A673 (cell line): ENCODE results near the gene CEP44. TPM values are rescaled to one million over a fixed set of nuclear protein-coding genes. Genes with fewer than 3 reads are reported as not detected.
"Not testable (repeated sequence)": the region's sequence is repeated elsewhere in the genome, so short reads cannot be mapped to it uniquely, and the experiment has no call there.

Experiments used
- BruUV-seq: library from RNA; stranded (reverse); fragments of 400-500 nt; replicated peaks from 2 replicates; lab custom pipeline; 2021; lab: Mats Ljungman, UMichigan
- CTCF ChIA-PET: fragments of 300-600 bp; sonication (Branson Sonifier 250); formaldehyde crosslinking; loops from one replicate; lab custom pipeline; 2022; ENCODE audit warnings: antibody characterized with exemption; lab: Charles Lee
- POLR2A ChIA-PET: fragments of 300-600 bp; sonication (Branson Sonifier 250); formaldehyde crosslinking; loops from one replicate; lab custom pipeline; 2022; ENCODE audit warnings: antibody characterized with exemption; ENCODE audit not compliant: low non-redundant PET; lab: Charles Lee
- DNase-seq: peaks from one replicate; pipeline ENCODE4 v3.0.0-alpha.2; 2015; ENCODE audit warnings: low spot score
- H3K27ac ChIP-seq: fragments of 200-600 bp; sonication (generic); 2 replicates; pipeline ENCODE4 v1.5.1; 2016; ENCODE audit warnings: mixed run types, low read depth, mild to moderate bottlenecking, mixed read lengths, antibody characterized with exemption, low read length; ENCODE audit not compliant: poor library complexity, severe bottlenecking
- H3K27me3 ChIP-seq: fragments of 200-600 bp; sonication (generic); replicated peaks from 2 replicates; pipeline ENCODE4 v1.6.1; 2017; ENCODE audit warnings: mixed run types, low read depth, mild to moderate bottlenecking, mixed read lengths, antibody characterized with exemption, low read length; ENCODE audit not compliant: insufficient read depth, poor library complexity
- H3K36me3 ChIP-seq: fragments of 200-600 bp; sonication (generic); 2 replicates; pipeline ENCODE4 v1.6.1; 2016; ENCODE audit warnings: mixed run types, mild to moderate bottlenecking, mixed read lengths, antibody characterized with exemption, low read length; ENCODE audit not compliant: insufficient read depth, poor library complexity, severe bottlenecking
- H3K4me1 ChIP-seq: fragments of 200-600 bp; sonication (generic); 2 replicates; pipeline ENCODE4 v1.6.1; 2017; ENCODE audit warnings: mixed run types, mild to moderate bottlenecking, mixed read lengths, antibody characterized with exemption, low read length; ENCODE audit not compliant: insufficient read depth, poor library complexity, severe bottlenecking
- H3K4me3 ChIP-seq: fragments of 200-600 bp; sonication (generic); 2 replicates; pipeline ENCODE4 v1.5.1; 2016; ENCODE audit warnings: low read depth, mixed run types, mild to moderate bottlenecking, mixed read lengths, low read length; ENCODE audit not compliant: poor library complexity, severe bottlenecking
- H3K9me3 ChIP-seq: fragments of 200-600 bp; sonication (generic); 2 replicates; pipeline ENCODE4 v1.6.1; 2016; ENCODE audit warnings: mixed run types, low read depth, mild to moderate bottlenecking, mixed read lengths, antibody characterized with exemption, low read length; ENCODE audit not compliant: poor library complexity, severe bottlenecking
- EZH2 ChIP-seq: fragments of 200-600 bp; sonication (generic); IDR thresholded peaks from 2 replicates; pipeline ENCODE4 v1.6.1; 2017; ENCODE audit warnings: borderline replicate concordance, low read depth, mild to moderate bottlenecking, mixed read lengths, antibody characterized with exemption, low read length; ENCODE audit not compliant: poor library complexity, severe bottlenecking
- intact Hi-C: fragments of 100-400 bp; cut with micrococcal nuclease; formaldehyde crosslinking; loops from one replicate; pipeline ENCODE4 v1.10.0; 2022; ENCODE audit not compliant: unreplicated experiment
- total RNA-seq: library from RNA; stranded (reverse); gene quantifications from 2 replicates; pipeline ENCODE4 v1.2.3, GENCODE V29; 2021
- TF ChIP-seq, protein P1 (sequence below): fragments of 300-800, 200-600 bp; sonication (generic); conservative IDR thresholded peaks from 2 replicates; pipeline ENCODE4 v1.5.1; 2017; ENCODE audit warnings: low read depth, mild to moderate bottlenecking, antibody characterized with exemption, low read length, moderate library complexity, mixed read lengths

CEP44 gene
- total RNA-seq, 1 experiment from 2014 or later = 22.3 TPM

- no peaks in the 10 kb centered on the region for H3K9me3 ChIP-seq
- ChIA-PET POLR2A (no interaction called here), CTCF (no interaction called here)
- no peaks in the 10 kb centered on the region for H3K36me3 ChIP-seq
- no peak for TF ChIP-seq EZH2
- TF ChIP-seq, protein P1, sequence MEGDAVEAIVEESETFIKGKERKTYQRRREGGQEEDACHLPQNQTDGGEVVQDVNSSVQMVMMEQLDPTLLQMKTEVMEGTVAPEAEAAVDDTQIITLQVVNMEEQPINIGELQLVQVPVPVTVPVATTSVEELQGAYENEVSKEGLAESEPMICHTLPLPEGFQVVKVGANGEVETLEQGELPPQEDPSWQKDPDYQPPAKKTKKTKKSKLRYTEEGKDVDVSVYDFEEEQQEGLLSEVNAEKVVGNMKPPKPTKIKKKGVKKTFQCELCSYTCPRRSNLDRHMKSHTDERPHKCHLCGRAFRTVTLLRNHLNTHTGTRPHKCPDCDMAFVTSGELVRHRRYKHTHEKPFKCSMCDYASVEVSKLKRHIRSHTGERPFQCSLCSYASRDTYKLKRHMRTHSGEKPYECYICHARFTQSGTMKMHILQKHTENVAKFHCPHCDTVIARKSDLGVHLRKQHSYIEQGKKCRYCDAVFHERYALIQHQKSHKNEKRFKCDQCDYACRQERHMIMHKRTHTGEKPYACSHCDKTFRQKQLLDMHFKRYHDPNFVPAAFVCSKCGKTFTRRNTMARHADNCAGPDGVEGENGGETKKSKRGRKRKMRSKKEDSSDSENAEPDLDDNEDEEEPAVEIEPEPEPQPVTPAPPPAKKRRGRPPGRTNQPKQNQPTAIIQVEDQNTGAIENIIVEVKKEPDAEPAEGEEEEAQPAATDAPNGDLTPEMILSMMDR = no peak
- no peaks in the 10 kb centered on the region for H3K27me3 ChIP-seq
- no TSS peak for BruUV-seq
- no peaks in the 10 kb centered on the region for H3K4me1 ChIP-seq
- no peak for DNase-seq
- H3K4me3 ChIP-seq = no peak overlapping the region
- intact Hi-C loops = no loop called here
- H3K27ac ChIP-seq = no peak overlapping the region
These were observed 95.2 kb downstream of the CEP44 start for GRCh38 chr4:174378951-174379350.

DNA sequence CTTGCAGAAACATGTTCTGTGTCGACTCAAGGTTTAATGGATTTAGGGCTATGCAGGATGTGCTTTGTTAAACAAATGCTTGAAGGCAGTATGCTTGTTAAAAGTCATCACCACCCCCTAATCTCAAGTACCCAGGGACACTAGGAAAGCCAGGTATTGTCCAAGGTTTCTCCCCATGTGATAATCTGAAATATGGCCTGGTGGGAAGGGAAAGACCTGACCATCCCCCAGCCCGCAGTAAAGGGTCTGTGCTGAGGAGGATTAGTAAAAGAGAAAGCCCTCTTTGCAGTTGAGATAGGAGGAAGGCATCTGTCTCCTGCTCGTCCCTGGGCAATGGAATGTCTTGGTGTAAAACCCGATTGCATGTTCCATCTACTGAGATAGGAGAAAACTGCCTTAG, 96.5 kb downstream of the CEP44 start:
- BruUV-seq, POLR2A ChIA-PET: not testable (repeated sequence)

DNA sequence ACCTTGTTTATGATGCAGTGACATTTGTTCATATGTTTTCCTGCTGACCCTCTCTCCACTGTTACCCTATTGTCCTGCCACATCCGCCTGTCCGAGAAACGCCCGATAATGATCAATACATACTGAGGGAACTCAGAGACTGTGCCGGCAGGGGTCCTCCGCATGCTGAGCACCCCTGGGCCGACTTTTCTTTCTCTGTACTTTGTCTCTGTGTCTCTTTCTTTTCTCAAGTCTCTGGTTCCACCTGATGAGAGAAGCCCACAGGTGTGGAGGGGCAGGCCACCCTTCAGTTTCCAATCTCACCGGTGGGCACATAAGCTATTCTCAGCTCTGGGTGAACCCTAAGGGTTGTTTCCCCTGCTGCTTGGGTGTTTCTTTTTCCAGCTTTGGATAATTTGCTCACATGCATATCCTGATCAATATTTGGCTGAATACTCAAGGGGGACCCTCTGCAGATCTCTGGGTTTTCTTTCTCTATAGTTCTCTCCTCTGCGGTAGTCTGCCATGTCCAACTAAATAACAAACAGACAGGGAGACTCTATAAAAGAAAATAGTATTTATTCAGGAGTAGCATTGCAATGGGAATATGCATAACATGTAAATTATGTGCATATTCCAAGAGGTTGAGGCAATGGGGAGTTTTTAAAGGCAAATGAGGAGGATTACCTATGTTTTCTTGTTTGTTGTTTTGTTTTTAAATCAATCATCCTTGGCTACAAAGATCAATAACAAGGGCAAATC, 97.2 kb downstream of the CEP44 start:
- ChIA-PET POLR2A (no interaction called here), CTCF (no interaction called here)
- intact Hi-C loops = no loop called here
- no peaks in the 10 kb centered on the region for H3K4me1 ChIP-seq
- H3K27me3 ChIP-seq = no peaks in the 10 kb centered on the region
- no peak overlapping the region for H3K4me3 ChIP-seq
- BruUV-seq = no TSS peak
- H3K36me3 ChIP-seq = no peaks in the 10 kb centered on the region
- no peaks in the 10 kb centered on the region for H3K9me3 ChIP-seq
- DNase-seq = no peak
- no peak overlapping the region for H3K27ac ChIP-seq
- TF ChIP-seq EZH2 = no peak
- TF ChIP-seq, protein P1 = no peak

More for the DNA sequence above, 96.5 kb downstream of the CEP44 start:
- H3K4me3 ChIP-seq, H3K4me1 ChIP-seq, DNase-seq, H3K36me3 ChIP-seq, CTCF ChIA-PET, intact Hi-C loops, H3K27ac ChIP-seq, H3K27me3 ChIP-seq, H3K9me3 ChIP-seq: not testable (repeated sequence)

DNA sequence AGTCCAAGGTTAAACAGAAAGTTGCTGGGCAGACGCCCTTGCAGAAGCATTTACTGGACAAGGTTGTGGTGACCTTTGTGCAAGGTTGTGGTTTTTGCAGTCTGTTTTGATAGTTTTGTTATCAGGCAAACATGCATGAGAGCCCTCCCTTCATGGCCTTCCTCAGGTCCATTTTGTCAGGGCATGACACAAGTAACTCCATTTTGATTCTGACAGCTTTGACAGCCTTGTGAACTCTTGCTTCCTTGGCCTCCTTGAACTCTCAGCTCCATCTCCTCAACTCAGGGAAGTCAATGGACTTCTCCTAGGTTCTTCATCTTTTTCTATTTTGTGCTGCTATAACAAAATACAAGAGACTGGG, 97.7 kb downstream of the CEP44 start:
- ChIA-PET POLR2A (no interaction called here), CTCF (no interaction called here)
- no peak for DNase-seq
- no peak overlapping the region for H3K4me3 ChIP-seq
- intact Hi-C loops = no loop called here
- H3K27ac ChIP-seq = no peak overlapping the region
- no TSS peak for BruUV-seq
- no peaks in the 10 kb centered on the region for H3K36me3 ChIP-seq
- TF ChIP-seq, protein P1 = no peak
- no peak for TF ChIP-seq EZH2
- H3K9me3 ChIP-seq = no peaks in the 10 kb centered on the region
- no peaks in the 10 kb centered on the region for H3K4me1 ChIP-seq
- no peaks in the 10 kb centered on the region for H3K27me3 ChIP-seq
